Endothelial cell of umbilical vein (primary cell): ENCODE measurements around the gene SYNE1. TPM values are rescaled to one million over a fixed set of nuclear protein-coding genes. Genes with fewer than 3 reads are reported as not detected.

ENCODE experiments used
- BruUV-seq: library from RNA; stranded (reverse); fragments of 400-500 nt; replicated peaks from 2 replicates; lab custom pipeline; 2021; lab: Mats Ljungman, UMichigan
- CTCF ChIA-PET: fragments of 300-600, 350-600 bp; sonication (Branson Sonifier 250); formaldehyde crosslinking; loops from one replicate; lab custom pipeline; 2021; ENCODE audit warnings: antibody characterized with exemption, inconsistent platforms; lab: Charles Lee
- POLR2A ChIA-PET: fragments of 300-600, 350-600 bp; sonication (Branson Sonifier 250); formaldehyde crosslinking; loops from one replicate; lab custom pipeline; 2021; ENCODE audit warnings: antibody characterized with exemption, inconsistent platforms; lab: Charles Lee
- DNase-seq: peaks from one replicate; pipeline ENCODE4 v3.0.0-alpha.2; 2011; ENCODE audit warnings: low read depth, low spot score
- FAIRE-seq: peaks from 2 replicates; lab custom pipeline; 2011; peaks lifted over from hg19 to GRCh38; lab: Jason Lieb, UNC
- H2AFZ ChIP-seq: 2 replicates; pipeline ENCODE4 v1.6.0; 2012; ENCODE audit warnings: low read depth, low read length, control low read depth, inconsistent platforms
- H3K27ac ChIP-seq: 2 replicates; pipeline ENCODE4 v1.5.1; 2011; ENCODE audit warnings: low read depth, mild to moderate bottlenecking, control low read depth, low read length, moderate library complexity; ENCODE audit not compliant: insufficient read depth
- H3K27me3 ChIP-seq, 2 experiments: 2 replicates each; pipeline versions ENCODE4 v1.6.0 to v1.6.1; 2011; ENCODE audit warnings: low read length in 2 of 2, mixed read lengths in 1 of 2; ENCODE audit not compliant: control insufficient read depth in 2 of 2, insufficient read depth in 2 of 2
- H3K36me3 ChIP-seq, 2 experiments: 2 replicates in 1 of 2; 3 replicates in 1 of 2; pipeline ENCODE4 v1.5.1; 2011; ENCODE audit warnings: low read length in 2 of 2, mild to moderate bottlenecking in 1 of 2, moderate library complexity in 1 of 2; ENCODE audit not compliant: control insufficient read depth in 2 of 2, insufficient read depth in 2 of 2; ENCODE audit errors: extremely low read depth in 1 of 2
- H3K4me1 ChIP-seq: 3 replicates; pipeline ENCODE4 v1.5.1; 2011; ENCODE audit warnings: mild to moderate bottlenecking, low read length; ENCODE audit not compliant: control insufficient read depth, insufficient read depth; ENCODE audit errors: extremely low read depth
- H3K4me2 ChIP-seq: 2 replicates; pipeline ENCODE4 v1.6.1; 2011; ENCODE audit warnings: low read length, control low read depth, mixed read lengths; ENCODE audit not compliant: insufficient read depth
- H3K4me3 ChIP-seq, 3 experiments: fragments of 200-600 bp in 1 of 3; sonication (generic), shearing (Covaris generic) in 1 of 3; replicated peaks in 1 of 3; 2 replicates each; pipeline ENCODE4 v1.5.1; 2011 to 2016; ENCODE audit warnings: control low read depth in 3 of 3, low read length in 3 of 3, mild to moderate bottlenecking in 2 of 3, inconsistent platforms in 1 of 3, low read depth in 1 of 3, moderate library complexity in 1 of 3; ENCODE audit not compliant: insufficient read depth in 1 of 3
- H3K79me2 ChIP-seq: 2 replicates; pipeline ENCODE4 v1.6.0; 2012; ENCODE audit warnings: low read length, inconsistent platforms; ENCODE audit not compliant: control insufficient read depth, insufficient read depth
- H3K9ac ChIP-seq: replicated peaks from 2 replicates; pipeline ENCODE3; 2011; ENCODE audit warnings: low read length, control low read depth; ENCODE audit not compliant: insufficient read depth; ENCODE audit errors: extremely low read depth
- H3K9me1 ChIP-seq: replicated peaks from 3 replicates; pipeline ENCODE4 v1.6.0; 2011; ENCODE audit warnings: mild to moderate bottlenecking, low read length; ENCODE audit not compliant: control insufficient read depth, insufficient read depth; ENCODE audit errors: extremely low read depth
- H3K9me3 ChIP-seq: replicated peaks from 2 replicates; pipeline ENCODE4 v1.5.1; 2012; ENCODE audit warnings: low read length, inconsistent platforms; ENCODE audit not compliant: control insufficient read depth, insufficient read depth
- H4K20me1 ChIP-seq: replicated peaks from 2 replicates; pipeline ENCODE3; 2011; ENCODE audit warnings: mild to moderate bottlenecking, low read length; ENCODE audit not compliant: control insufficient read depth, insufficient read depth; ENCODE audit errors: extremely low read depth
- EZH2 ChIP-seq: IDR thresholded peaks from 2 replicates; pipeline ENCODE4 v1.6.1; 2012; ENCODE audit warnings: borderline replicate concordance, low read depth, mild to moderate bottlenecking, moderate library complexity, low read length, inconsistent platforms; ENCODE audit not compliant: severe bottlenecking
- FOS ChIP-seq: IDR thresholded peaks from 2 replicates; pipeline ENCODE4 v1.6.1; 2011; ENCODE audit warnings: mild to moderate bottlenecking, low read length, moderate library complexity, borderline replicate concordance; ENCODE audit not compliant: insufficient read depth
- GATA2 ChIP-seq: IDR thresholded peaks from 2 replicates; pipeline ENCODE4 v1.7.0; 2011; ENCODE audit warnings: low read depth, mild to moderate bottlenecking, moderate library complexity, mixed read lengths, low read length; ENCODE audit not compliant: insufficient read length, insufficient read depth
- JUN ChIP-seq: IDR thresholded peaks from 2 replicates; pipeline ENCODE4 v1.6.1; 2011; ENCODE audit warnings: borderline replicate concordance, low read depth; ENCODE audit not compliant: insufficient read length, insufficient read depth
- MYC ChIP-seq: IDR thresholded peaks from one replicate; pipeline ENCODE4 v1.6.1; 2011; ENCODE audit warnings: mild to moderate bottlenecking, low read depth, low read length
- POLR2A ChIP-seq: IDR thresholded peaks from 2 replicates; pipeline ENCODE4 v1.6.1; 2012; ENCODE audit warnings: low read depth, mild to moderate bottlenecking, control low read depth, low read length
- POLR2AphosphoS5 ChIP-seq: IDR thresholded peaks from 2 replicates; pipeline ENCODE4 v1.6.1; 2012; ENCODE audit warnings: low read depth, mild to moderate bottlenecking, control low read depth, low read length, moderate library complexity; ENCODE audit not compliant: insufficient read depth
- dilution Hi-C: fragments of 300-500 bp; cut with MboI; formaldehyde crosslinking; loops from one replicate; pipeline ENCODE4 v1.15.0; 2019; ENCODE audit warnings: low sequenced_read_pairs; ENCODE audit not compliant: extremely low pct_ligation_motif_present
- intact Hi-C: fragments of 100-400 bp; cut with micrococcal nuclease; formaldehyde crosslinking; loops from one replicate; pipeline ENCODE4 v1.10.0; 2022
- polyA plus RNA-seq, 4 experiments: library from polyadenylated mRNA; depleted of rRNA in 3 of 4; stranded (reverse) in 3 of 4; unstranded in 1 of 4; fragments of >200 nt; gene quantifications; 2 replicates each; pipeline versions ENCODE4 v1.2.1 to v1.2.3, GENCODE V29; 2011 to 2012; ENCODE audit warnings: missing spikeins in 1 of 4
- total RNA-seq: library from RNA; stranded (reverse); gene quantifications from 2 replicates; pipeline ENCODE4 v1.2.3, GENCODE V29; 2021
- TF ChIP-seq, protein P1 (sequence below): IDR thresholded peaks from 2 replicates; pipeline ENCODE4 v1.6.1; 2011; ENCODE audit not compliant: insufficient read depth, insufficient read length
- TF ChIP-seq, protein P2 (sequence below), 2 donors: IDR thresholded peaks; 1 replicate in 1 of 2; 2 replicates in 1 of 2; pipeline ENCODE4 v1.5.1; 2011; ENCODE audit warnings: low read length in 2 of 2, mild to moderate bottlenecking in 2 of 2, moderate library complexity in 2 of 2, control low read depth in 1 of 2, inconsistent platforms in 1 of 2, low read depth in 1 of 2; ENCODE audit not compliant: insufficient read depth in 1 of 2; ENCODE audit errors: extremely low read depth in 1 of 2

Gene SYNE1
- total and polyA plus RNA-seq, 2 donors (not counting 3 experiments of a cell fraction or from before 2014, with no cell fraction given), result 26.5 to 52.3 TPM

- DNase-seq (no peak), FAIRE-seq (no peak)
- H3K9me1 ChIP-seq, result no peaks in the 10 kb centered on the region
- H3K27me3 ChIP-seq, result peaks cover 0 to 3% of the 10 kb centered on the region in 2 experiments
- H3K4me1 ChIP-seq, result no peaks in the 10 kb centered on the region
- no peaks in the 10 kb centered on the region for H3K79me2 ChIP-seq
- H3K36me3 ChIP-seq, result no peaks in the 10 kb centered on the region
- CTCF ChIA-PET, result interaction anchor here (1.3 to 2.4 kb wide), 2 partner anchors 8 to 30 kb away, joined by 3 to 8 read pairs; no protein-coding TSS in a partner anchor
- H3K9me3 ChIP-seq, result no peaks in the 10 kb centered on the region
- POLR2A ChIA-PET, result no interaction called here
- dilution Hi-C loops, result no loop called here
- intact Hi-C loops, result no loop called here
- no peak overlapping the region for H3K4me3 ChIP-seq
- TF ChIP-seq, protein P1, sequence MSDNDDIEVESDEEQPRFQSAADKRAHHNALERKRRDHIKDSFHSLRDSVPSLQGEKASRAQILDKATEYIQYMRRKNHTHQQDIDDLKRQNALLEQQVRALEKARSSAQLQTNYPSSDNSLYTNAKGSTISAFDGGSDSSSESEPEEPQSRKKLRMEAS, result no peak
- TF ChIP-seq POLR2AphosphoS5, result no peak
- TF ChIP-seq EZH2, result no peak
- TF ChIP-seq, protein P2, sequence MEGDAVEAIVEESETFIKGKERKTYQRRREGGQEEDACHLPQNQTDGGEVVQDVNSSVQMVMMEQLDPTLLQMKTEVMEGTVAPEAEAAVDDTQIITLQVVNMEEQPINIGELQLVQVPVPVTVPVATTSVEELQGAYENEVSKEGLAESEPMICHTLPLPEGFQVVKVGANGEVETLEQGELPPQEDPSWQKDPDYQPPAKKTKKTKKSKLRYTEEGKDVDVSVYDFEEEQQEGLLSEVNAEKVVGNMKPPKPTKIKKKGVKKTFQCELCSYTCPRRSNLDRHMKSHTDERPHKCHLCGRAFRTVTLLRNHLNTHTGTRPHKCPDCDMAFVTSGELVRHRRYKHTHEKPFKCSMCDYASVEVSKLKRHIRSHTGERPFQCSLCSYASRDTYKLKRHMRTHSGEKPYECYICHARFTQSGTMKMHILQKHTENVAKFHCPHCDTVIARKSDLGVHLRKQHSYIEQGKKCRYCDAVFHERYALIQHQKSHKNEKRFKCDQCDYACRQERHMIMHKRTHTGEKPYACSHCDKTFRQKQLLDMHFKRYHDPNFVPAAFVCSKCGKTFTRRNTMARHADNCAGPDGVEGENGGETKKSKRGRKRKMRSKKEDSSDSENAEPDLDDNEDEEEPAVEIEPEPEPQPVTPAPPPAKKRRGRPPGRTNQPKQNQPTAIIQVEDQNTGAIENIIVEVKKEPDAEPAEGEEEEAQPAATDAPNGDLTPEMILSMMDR (IDR thresholded peaks at IDR 0.05; ENCODE audit: extremely low read depth in 1 of 2, insufficient read depth in 1 of 2, low read depth in 1 of 2, low read length in 2 of 2), result no peak
- no peak for TF ChIP-seq GATA2
- TF ChIP-seq POLR2A, result no peak
- no peak for TF ChIP-seq JUN
- TF ChIP-seq MYC, result no peak
- no peak for TF ChIP-seq FOS
- H4K20me1 ChIP-seq, result no peaks in the 10 kb centered on the region
- BruUV-seq, result no TSS peak
- no peak overlapping the region for H3K9ac ChIP-seq
- no peak overlapping the region for H3K27ac ChIP-seq
- H3K4me2 ChIP-seq, result no peak overlapping the region
- no peak overlapping the region for H2AFZ ChIP-seq
Measured at GRCh38 chr6:152603911-152604310, 33.3 kb downstream of the SYNE1 start.
